NCI-H524 (cell line): Measurements from ENCODE around the gene BLVRB.
"Not testable (repeated sequence)": the region's sequence is repeated elsewhere in the genome, so short reads cannot be mapped to it uniquely, and the experiment has no call there.

Source experiments
- DNase-seq, 2 experiments: peaks; one replicate each; lab custom pipeline; 2025; lab: John Stamatoyannopoulos, UW

BLVRB gene

DNA sequence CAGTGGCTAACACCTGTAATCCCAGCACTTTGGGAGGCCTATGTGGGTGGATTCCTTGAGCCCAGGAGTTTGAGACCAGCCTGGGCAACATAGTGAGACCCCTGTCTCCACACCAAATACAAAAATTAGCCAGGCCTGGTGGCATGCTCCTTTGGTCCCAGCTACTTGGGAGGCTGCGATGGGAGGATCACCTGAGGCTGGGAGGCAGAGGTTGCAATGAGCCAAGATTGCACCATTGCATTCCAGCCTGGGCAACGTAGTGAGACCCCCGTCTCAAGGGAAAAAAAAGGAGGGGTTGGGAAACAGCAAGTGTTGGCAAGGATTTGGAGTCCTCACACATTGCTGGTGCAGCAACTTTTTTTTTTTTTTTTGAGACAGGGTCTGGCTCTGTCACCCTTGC, 20.5 kb upstream of the BLVRB start:
- no peak for DNase-seq

DNA sequence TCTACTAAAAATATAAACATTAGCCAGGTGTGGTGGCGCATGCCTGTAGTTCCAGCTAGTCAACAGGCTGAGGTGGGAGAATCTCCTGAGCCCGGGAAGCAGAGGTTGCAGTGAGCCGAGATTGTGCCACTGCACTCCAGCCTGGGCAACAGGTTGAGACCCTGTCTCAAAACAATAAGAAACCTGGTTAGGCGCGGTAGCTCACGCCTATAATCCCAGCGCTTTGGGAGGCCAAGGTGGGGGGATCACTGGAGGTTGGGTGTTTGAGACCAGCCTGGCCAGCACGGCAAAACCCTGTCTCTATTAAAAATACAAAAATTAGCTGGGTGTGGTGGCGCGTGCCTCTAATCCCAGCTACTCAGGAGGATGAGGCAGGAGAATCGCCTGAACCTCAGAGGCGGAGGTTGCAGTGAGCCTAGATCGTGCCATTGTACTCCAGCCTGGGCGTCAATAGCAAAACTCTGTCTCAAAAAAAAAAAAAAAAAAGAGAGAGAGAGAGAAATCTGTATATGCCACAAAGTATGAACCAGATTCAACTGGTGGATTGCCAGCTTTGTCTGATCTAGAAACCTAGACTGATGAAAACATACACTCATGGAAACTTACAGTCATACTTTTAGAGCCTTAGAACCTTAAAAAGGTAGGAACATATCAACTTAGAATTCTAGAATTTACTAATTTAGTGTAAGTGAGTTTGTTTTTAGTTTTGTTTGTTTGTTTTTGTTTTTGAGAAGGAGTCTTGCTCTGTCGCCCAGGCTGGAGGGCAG, 10.5 kb upstream of the BLVRB start:
- not testable (repeated sequence) for DNase-seq

DNA sequence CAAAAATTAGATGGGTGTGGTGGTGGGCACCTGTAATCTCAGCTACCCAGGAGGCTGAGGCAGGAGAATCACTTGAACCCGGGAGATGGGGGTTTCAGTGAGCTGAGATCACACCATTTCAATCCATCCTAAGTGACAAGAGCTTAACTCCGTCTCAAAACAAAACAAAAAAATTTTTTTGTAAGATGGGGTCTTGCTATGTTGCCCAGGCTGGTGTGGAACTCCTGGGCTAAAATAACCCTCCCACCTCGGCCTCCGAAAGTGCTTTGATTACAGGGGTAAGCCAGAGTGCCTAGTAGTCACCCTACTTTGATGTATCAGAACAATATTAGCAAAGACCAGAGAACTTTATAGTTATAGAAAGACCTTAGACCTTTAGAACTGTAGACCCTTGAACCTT, 9.2 kb upstream of the BLVRB start:
- no peak for DNase-seq

DNA sequence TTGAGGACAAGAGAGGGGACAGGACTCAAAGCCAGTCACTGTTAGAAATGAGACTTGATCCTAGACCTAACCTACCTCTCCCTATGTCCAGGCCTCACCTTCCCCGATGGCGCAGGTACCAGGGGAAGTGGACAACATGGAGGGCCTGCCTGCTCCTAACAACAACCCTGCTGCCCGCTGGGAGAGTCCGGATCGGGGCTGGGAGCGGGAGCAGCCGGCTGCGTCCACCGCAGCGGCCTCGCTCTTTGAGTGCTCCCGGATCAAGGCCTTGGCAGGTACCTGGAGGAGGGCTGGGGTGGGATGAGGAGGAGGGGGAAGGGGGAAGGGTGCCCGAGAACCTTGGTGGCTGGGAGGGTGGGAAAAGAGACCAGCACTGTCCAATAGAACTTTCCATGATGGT, 7.0 kb upstream of the BLVRB start:
- DNase-seq = no peak

DNA sequence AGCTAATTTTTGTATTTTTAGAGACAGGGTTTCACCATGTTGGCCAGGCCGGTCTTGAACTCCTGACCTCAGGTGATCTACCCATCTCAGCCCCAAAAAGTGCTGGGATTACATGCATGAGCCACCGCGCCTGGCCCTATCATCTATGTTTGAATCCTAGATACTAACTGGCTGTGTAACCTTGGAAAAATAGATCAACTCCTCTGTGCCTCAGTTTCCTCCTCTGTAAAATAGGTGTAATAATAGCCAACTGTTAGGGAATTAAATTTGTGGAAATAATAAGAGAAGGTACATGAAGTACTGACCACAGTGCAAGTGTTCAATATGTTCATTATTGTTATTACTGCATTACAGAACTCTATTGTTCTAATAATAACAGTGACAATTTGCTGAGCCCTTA, 5.6 kb upstream of the BLVRB start:
- no peak for DNase-seq

DNA sequence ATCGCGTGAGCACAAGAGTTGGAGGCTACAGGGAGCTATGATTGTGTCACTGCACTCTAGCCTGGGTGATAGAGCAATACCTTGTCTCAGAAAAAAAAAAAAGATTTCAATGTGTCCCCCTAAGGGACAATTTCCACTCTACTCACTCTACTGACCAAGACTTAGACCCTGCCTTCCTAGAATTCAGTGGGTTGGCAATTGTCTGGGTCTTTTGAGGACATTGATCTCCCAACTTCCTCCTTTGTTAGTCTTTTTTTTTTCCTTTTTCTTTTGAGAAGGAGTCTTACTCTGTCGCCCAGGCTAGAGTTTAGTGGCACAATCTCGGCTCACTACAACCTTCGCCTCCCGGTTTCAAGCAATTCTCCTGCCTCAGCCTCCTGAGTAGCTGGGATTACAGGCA, 3.5 kb upstream of the BLVRB start:
- no peak for DNase-seq

DNA sequence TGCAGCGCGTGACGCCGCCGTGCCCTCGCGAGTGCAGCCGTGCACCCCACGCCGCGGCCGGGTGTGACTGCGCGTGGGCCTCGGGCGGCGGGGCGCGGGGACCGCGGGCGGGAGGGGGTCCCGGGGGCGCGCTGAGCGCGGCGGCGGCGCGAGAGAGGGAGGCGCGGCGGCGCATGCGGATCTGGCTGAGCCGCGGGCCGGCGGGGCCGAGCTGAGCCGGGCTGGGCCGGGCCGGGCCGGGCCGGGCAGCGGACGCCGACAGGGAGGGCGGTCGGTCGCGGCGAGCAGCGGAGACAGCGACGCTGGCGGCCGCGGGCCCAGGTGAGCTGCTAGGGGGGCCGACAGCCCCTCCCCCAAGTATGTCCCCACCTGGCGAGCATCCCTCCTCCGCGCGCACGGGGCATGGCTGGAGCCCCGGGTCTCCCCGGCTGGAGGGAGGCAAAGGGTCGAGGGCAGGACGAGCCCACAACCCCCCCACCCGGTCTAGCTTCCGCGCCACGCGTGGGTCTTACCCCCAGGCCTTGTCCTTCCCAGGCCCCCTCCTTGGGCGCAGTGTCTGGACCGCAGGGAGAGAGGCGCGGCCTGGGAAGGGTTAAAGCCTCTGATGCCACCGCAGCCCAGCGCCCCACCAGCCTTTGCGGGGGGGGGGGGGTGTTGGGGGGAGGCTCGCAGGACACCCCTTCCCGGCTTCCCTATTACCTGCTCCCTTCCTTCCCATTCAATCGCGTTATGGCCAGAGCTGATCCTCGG, 1.6 kb upstream of the BLVRB start, which contains the start of gene SPTBN4:
TSS of gene SPTBN4 (plus strand) at position 17 of the 750 bp plus-strand sequence. CDS start 5,621 bp downstream, outside the sequence.
- DNase-seq = peak in 1 of 2 experiments; percentile 8

DNA sequence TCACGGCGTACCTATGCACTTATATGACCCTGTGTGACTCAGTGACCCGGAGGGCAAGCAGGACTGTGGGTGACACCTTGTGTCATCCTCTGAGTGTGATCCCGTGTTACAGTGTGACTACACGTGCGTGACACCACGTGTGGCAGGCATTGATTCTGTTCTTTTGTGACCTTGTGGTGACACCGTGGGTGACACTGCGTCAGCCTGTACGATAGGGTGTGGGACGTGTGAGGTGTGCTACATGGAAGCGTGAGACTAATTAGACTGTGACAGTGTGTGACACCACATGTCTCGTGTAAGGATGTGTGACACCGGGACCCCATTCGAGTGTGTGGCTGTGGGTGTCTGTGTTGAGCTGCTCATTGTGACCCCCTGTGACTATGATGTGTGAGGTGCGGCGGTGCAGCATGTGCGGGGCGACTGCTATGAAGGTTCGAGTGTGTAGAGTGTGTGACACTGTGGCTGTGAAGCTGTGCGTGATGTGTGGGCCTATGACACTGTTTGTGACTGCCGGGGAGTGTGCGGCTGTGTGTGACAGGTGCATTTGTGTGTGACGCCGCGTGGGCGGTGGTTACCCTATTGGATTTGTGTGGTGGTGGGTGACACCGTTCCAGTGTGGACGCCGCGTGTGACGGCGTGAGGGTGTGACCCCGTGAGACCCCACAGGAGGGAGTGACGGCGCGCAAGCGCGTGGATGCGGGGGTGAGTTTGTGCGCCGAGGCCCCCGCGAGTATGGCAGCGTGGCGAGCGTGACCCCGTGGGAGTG, 857 bp upstream of the BLVRB start:
- peak; percentile 20 to 59 for DNase-seq

DNA sequence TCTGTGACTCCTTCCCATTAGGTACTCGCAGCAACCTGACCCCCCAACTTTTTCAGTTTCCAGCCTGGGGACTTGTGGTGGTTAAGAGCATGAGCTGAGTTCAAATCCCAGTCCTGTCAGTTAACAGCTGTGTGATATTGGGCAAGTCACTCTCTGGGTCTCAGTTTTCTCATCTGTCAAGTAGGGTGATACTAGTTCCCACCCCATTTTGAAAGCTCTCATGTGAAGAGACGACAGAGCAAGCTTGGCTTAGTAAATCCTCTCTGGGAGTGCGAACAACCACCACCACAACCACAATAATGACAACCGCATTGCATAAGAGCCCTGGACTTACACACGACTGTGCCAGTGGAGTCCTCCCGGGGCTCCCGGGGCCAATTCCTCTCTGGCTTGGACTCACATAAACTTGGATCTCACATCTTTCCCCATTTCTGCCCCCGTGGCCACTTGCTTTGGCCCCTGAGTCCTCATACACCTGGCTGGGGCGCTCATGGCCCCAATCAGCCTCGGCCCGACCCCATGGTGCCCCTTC, 454 bp downstream of the BLVRB start:
- peak in 1 of 2 experiments; percentile 51 for DNase-seq

DNA sequence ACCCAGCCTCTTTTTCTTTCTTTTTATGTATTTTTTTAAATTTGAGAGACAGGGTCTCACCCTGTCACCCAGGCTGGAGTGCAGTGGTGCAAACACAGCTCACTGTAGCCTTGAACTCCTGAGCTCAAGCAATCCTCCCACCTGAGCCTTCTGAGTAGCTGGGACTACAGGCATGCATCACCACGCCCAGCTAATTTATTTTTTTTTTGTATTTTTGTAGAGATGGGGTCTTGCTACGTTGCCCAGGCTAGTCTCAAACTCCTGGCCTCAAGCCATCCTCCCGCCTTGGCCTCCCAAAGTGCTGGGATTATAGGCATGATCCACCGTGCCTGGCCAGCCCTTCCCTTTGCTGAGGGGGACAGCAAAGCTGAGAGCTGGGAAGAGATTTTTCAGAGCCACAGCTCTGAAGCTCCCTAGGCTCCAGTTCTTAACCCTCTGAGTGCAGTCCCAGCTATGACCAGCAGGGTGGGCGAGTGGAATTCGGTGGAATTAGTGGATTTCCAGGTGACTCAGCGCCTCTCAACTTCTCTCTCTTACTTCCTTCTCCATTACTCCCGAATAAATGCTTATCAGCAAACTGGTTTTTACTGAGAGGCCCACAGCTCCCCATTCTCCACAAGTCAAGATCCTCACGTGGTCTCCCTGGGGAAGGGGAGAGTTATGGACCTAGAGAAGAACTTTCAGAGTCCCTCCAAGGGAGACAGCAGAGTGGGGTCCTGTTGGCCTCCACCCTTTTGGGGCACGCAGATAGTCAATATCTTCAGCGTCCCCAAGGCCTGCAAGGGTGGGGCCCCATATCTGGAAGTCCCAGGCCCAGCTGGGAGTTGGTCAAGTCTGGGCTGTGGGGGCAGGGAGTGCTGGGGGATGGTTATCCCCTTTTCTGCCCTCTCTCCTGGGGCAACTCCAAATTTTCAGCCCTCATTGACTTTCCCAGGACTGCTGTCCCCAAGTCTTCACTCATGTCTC, 1.2 kb downstream of the BLVRB start:
- DNase-seq = peak; percentile 59 to 86

DNA sequence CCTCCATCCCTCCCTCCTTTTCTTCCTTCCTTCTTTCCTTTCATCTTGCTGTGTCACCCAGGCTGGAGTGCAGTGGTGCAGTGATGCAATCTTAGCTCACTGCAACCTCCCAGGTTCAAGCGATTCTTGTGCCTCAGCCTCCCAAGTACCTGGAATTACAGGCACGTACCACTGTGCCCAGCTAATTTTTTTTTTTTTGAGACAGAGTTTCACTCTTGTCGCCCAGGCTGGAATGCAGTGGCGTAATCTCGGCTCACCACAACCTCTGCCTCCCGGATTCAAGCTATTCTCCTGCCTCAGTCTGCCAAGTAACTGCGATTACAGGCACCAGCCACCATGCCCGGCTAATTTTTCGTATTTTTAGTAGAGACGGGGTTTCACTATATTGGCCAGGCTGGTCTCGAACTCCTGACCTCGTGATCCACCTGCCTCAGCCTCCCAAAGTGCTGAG, 1.9 kb downstream of the BLVRB start:
- DNase-seq = not testable (repeated sequence)

DNA sequence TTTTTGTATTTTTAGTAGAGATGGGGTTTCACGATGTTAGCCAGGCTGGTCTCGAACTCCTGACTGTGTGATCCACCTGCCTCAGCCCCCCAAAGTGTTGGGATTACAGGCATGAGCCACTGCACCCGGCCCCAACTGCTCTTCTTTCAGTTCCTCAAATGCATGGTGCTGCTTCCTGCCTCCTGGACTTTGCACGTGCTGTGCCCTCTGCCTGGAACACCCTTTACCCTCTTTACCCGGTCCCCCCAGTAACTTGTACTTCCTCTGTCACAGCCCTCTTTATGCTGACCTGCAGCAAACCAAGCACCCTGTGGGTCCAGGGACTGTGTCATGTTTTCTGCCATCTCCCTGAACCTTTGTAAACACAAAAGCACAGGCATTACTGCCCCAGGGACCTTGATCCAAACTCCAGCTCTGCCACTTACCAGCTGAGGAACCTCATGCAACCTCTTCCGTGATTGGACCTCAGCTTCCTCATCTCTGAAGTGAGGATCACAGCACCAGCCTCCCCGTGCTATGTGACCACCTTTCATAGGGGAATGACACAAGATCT, 3.8 kb downstream of the BLVRB start:
- DNase-seq = no peak

DNA sequence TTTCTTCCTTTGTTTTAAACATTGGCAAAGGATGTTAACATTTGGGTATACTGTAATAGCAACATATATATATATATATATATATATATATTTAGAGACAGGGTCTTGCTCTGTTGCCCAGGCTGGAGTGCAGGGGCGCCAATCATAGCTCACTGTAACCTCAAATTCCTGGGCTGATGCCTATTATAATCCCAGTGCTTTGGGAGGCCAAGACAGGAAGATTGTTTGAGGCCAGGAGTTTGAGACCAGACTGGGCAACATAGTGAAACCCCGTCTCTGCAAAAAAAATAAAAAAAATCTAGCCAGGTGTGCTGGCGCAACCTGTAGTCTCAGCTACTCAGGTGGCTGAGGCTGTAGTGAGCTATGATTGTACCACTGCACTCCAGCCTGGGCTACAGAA, 5.4 kb downstream of the BLVRB start:
- no peak for DNase-seq

DNA sequence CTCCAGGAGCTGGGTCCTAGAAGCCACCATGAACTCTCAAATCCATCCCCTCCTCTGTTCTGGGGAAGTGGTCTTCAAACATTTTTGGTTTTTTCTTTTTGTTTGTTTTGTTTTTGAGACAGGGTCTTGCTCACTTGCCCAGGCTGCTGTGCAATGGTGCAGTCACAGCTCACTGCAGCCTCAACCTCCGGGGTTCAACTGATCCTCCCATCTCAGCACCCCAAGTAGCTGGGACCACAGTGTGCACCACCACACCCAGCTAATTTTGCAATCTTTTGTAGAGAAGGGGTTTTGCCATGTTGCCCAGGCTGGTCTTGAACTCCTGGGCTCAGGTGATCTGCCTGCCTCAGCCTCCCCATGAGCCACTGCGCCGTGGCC, 7.0 kb downstream of the BLVRB start:
- DNase-seq = no peak

DNA sequence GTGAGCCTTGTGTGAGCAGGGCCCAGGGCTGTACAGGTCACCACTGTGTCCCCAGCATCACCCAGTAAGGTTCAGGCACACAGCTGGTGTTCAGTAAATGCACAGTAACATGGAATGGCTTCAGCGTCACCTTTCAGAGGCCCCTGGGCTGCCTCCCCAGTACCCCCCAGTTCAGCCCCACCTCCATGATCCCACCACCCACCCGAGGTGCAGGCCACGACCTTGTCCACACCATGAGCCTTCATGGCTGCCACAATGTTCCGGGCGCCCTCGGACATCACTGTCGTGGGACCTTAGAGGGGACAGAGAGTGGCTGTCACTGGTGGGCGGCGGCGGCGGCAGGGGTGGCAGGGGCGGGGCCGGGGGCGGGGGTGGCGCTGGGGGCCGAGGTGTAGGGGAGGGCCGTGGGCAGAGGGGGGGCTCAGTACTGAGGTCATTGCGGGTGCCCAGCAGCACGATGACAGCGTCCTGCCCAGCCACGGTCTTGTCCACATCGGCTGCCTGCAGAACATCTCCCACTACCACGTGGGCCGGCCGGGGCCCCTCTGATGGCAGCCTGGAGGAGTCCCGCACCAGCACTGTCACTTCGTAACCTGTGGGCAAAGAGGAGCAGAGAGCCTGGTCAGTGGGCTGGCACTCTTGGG, 7.5 kb downstream of the BLVRB start:
- no peak for DNase-seq

DNA sequence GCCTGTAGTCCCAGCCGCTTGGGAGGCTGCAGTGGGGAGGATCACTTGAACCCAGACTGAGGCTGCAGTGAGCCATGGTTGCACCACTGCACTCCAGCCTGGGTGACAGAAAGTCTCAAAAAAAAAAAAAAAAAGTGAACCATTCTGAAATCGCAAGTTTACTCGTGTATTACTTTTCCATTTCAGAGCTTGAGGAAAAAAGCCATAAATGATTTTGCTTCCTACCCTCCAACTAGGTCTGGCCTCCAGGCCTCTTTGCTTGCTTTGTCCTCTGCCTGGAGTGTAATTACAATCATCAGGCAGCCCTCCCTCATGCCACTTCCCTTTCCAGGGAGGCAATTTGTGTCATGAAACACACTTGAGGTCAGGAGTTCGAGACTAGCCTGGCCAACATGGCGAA, 8.5 kb downstream of the BLVRB start:
- DNase-seq = no peak

DNA sequence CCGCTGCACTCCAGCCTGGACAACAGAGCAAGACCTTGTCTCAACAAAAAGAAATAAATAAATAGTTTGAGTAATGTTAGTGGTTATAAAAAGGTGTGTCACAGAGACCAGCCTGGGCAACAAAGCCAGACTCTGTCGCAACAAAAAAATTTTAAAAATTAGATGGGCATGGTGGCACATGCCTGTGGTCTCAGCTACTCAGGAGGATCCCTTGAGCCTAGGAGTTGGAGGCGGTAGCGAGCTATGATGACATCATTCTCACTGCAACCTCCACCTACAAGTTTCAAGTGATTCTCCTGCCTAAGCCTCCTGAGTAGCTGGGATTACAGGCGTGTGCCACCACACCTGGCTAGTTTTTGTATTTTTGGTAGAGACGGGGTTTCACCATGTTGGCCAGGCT, 11.6 kb downstream of the BLVRB start:
- not testable (repeated sequence) for DNase-seq

DNA sequence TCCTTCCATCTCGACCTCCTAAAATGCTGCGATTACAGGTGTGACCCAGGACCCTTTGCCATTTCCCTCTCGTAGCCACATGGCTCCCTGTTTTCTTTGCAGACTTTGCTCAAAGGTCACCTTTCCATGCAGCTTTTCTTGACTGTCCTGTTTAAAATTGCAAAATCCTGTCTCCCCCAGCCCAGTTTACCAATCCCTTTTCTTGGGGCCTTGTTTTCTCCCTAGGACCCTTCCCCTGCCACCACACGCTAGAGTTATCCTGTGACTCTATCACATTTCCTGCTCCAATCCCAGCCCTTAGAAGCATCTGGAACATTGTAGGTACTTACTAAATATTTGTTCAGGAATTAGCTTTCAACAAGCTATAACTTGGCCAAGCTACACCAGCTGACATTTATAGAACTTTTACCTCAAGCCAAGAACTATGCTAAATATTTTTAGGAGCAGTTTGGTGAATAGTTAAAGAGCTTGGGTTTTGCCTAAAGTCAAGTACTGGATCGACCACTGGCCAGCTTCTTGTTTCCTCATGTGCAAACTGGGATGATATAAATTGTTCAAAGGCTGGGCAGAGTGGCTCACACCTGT, 12.3 kb downstream of the BLVRB start:
- no peak for DNase-seq

DNA sequence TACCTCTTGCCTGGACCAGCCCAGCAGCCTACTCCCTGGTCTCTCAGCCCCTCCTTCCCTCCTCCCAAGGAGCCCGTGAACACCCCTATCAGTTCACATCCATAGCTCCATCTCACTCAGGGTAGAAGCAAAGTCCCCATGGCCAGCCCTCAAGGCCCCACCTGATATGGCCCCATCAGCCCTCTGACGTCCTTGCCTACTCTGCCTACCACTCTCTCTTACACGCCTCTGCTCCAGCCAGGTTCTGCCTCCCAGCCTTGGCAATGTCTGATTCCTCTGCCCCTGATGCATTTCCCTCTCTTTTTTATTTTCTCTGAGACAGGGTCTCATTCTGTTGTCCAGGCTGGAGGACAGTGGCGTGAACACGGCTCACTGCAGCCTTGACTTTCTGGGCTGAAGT, 13.5 kb downstream of the BLVRB start:
- no peak for DNase-seq

DNA sequence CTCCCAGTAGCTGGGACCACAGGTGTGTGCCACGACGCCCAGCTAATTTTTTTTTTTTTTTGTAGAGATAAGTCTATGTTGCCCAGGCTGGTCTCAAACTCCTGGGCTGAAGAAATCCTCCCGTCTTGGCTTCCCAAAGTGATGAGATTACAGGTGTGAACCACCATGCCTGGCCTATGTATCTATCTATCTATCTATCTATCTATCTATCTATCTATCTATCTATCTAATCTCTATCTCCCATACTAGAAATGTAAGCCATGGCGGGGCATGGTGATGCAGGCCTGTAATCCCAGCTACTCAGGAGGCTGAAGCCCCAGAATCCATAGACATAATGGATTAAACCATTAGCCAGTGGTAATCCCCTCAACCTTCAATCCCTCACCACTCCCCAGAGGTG, 14.9 kb downstream of the BLVRB start:
- no peak for DNase-seq
